Activated CD8-positive, alpha-beta T cell treated with anti-CD3 and anti-CD28 coated beads for 36 hours (primary cell): ENCODE results near the gene SHC4. TPM values are rescaled to one million over a fixed set of nuclear protein-coding genes. Genes with fewer than 3 reads are reported as not detected.

Experiments
- ATAC-seq: fragments of 200-7000 bp; cut with Tn5 transposase; one replicate; pipeline ENCODE4 v1.10.0; 2021; ENCODE audit warnings: mild to moderate bottlenecking, moderate library complexity
- CTCF ChIA-PET: fragments of 350-600 bp; sonication (Branson Sonifier 250); formaldehyde crosslinking; loops from one replicate; lab custom pipeline; 2021; ENCODE audit warnings: antibody characterized with exemption; lab: Charles Lee
- POLR2A ChIA-PET: fragments of 350-600 bp; sonication (Branson Sonifier 250); formaldehyde crosslinking; loops from one replicate; lab custom pipeline; 2021; ENCODE audit warnings: antibody characterized with exemption; lab: Charles Lee
- DNase-seq: peaks from one replicate; pipeline ENCODE4 v3.0.0-alpha.2; 2020
- H3K27ac Mint-ChIP-seq: one replicate; pipeline ENCODE4 v1.8.0; 2021; ENCODE audit warnings: mild to moderate bottlenecking, mixed read lengths
- H3K27me3 Mint-ChIP-seq: one replicate; pipeline ENCODE4 v1.8.0; 2021; ENCODE audit warnings: mixed read lengths
- H3K36me3 Mint-ChIP-seq: one replicate; pipeline ENCODE4 v1.8.0; 2021; ENCODE audit warnings: low read depth, mixed read lengths
- H3K4me1 Mint-ChIP-seq: one replicate; pipeline ENCODE4 v1.8.0; 2021; ENCODE audit warnings: low read depth, mixed read lengths
- H3K4me3 Mint-ChIP-seq: one replicate; pipeline ENCODE4 v1.8.0; 2021; ENCODE audit warnings: mild to moderate bottlenecking, moderate library complexity, mixed read lengths
- H3K9me3 Mint-ChIP-seq: one replicate; pipeline ENCODE4 v1.8.0; 2021; ENCODE audit warnings: mixed read lengths
- CTCF ChIP-seq: fragments of 200-600 bp; IDR thresholded peaks from one replicate; pipeline ENCODE4 v1.8.0; 2022; ENCODE audit warnings: antibody characterized with exemption, mild to moderate bottlenecking
- intact Hi-C: fragments of 100-400 bp; cut with micrococcal nuclease; formaldehyde crosslinking; loops from one replicate; pipeline ENCODE4 v1.10.0; 2022
- total RNA-seq, 2 experiments: library from RNA; stranded (reverse); gene quantifications; one replicate each; pipeline ENCODE4 v1.2.3, GENCODE V29; 2021

The SHC4 gene
- total RNA-seq, 2 experiments from 2014 or later = 2.5 TPM

- TF ChIP-seq CTCF = no peak
- Mint-ChIP-seq H3K27me3 (peaks cover 10% of the 10 kb centered on the region), H3K9me3 (no peaks in the 10 kb centered on the region), H3K36me3 (no peaks in the 10 kb centered on the region), H3K4me1 (no peaks in the 10 kb centered on the region), H3K4me3 (no peak overlapping the region), H3K27ac (no peak overlapping the region)
- POLR2A ChIA-PET = no interaction called here
- ATAC-seq (no peak), DNase-seq (no peak)
- CTCF ChIA-PET = interaction anchor here (4.1 kb wide), 1 partner anchor 9 kb away, joined by 28 read pairs; no protein-coding TSS in a partner anchor
- intact Hi-C loops = no loop called here
Measured at GRCh38 chr15:48984811-48985352, 21.2 kb upstream of the SHC4 start.

- Mint-ChIP-seq H3K4me1 (no peaks in the 10 kb centered on the region), H3K27ac (no peak overlapping the region), H3K4me3 (no peak overlapping the region), H3K36me3 (no peaks in the 10 kb centered on the region), H3K27me3 (peaks cover 13% of the 10 kb centered on the region), H3K9me3 (no peaks in the 10 kb centered on the region)
- intact Hi-C loops = no loop called here
- ATAC-seq = no peak
- POLR2A ChIA-PET = no interaction called here
- CTCF ChIA-PET = interaction anchor here (4.1 kb wide), 1 partner anchor 8 kb away, joined by 28 read pairs; no protein-coding TSS in a partner anchor
- no peak for TF ChIP-seq CTCF
- no peak for DNase-seq
Measured at GRCh38 chr15:48984021-48984710, 20.4 kb upstream of the SHC4 start.

- intact Hi-C loops = no loop called here
- Mint-ChIP-seq H3K27me3 (peaks cover 16% of the 10 kb centered on the region), H3K4me1 (no peaks in the 10 kb centered on the region), H3K27ac (no peak overlapping the region), H3K9me3 (no peaks in the 10 kb centered on the region), H3K4me3 (no peak overlapping the region), H3K36me3 (no peaks in the 10 kb centered on the region)
- POLR2A ChIA-PET = no interaction called here
- no peak for TF ChIP-seq CTCF
- CTCF ChIA-PET = interaction anchor here (1.1 kb wide), 1 partner anchor 14 kb away, joined by 3 read pairs; no protein-coding TSS in a partner anchor
- DNase-seq = no peak
- no peak for ATAC-seq
Measured at GRCh38 chr15:48983300-48983699, 19.6 kb upstream of the SHC4 start.

- intact Hi-C loops = no loop called here
Measured at GRCh38 chr15:48981941-48982340, 18.2 kb upstream of the SHC4 start.

More at GRCh38 chr15:48981941-48982340, 18.2 kb upstream of the SHC4 start:
- ChIA-PET CTCF (no interaction called here), POLR2A (no interaction called here)
- Mint-ChIP-seq H3K4me1 (no peaks in the 10 kb centered on the region), H3K9me3 (no peaks in the 10 kb centered on the region), H3K27ac (no peak overlapping the region), H3K4me3 (no peak overlapping the region), H3K36me3 (no peaks in the 10 kb centered on the region), H3K27me3 (peaks cover 21% of the 10 kb centered on the region)
- no peak for TF ChIP-seq CTCF
- DNase-seq = no peak
- no peak for ATAC-seq
